H9 (cell line): Measurements from ENCODE around the gene ITGAE. TPM values are rescaled to one million over a fixed set of nuclear protein-coding genes. Genes with fewer than 3 reads are reported as not detected.

Experiments
- DNase-seq: peaks from one replicate; pipeline ENCODE4 v3.0.0-alpha.2; 2017
- H2AFZ ChIP-seq: one replicate; pipeline ENCODE4 v1.6.1; 2013; ENCODE audit warnings: mild to moderate bottlenecking, low read length, control low read depth, moderate library complexity
- H2AK5ac ChIP-seq: 2 replicates; pipeline ENCODE4 v1.6.1; 2013; ENCODE audit warnings: low read length, control low read depth, mixed read lengths; ENCODE audit not compliant: insufficient read length
- H2BK120ac ChIP-seq: one replicate; pipeline ENCODE4 v1.6.1; 2013; ENCODE audit warnings: low read depth, mild to moderate bottlenecking, low read length, control low read depth, inconsistent platforms; ENCODE audit not compliant: poor library complexity, severe bottlenecking
- H2BK12ac ChIP-seq: 2 replicates; pipeline ENCODE4 v1.6.1; 2013; ENCODE audit warnings: low read length, control low read depth, mixed read lengths, low read depth; ENCODE audit not compliant: insufficient read length
- H2BK15ac ChIP-seq: 2 replicates; pipeline ENCODE4 v1.6.1; 2013; ENCODE audit warnings: low read depth, low read length, control low read depth
- H2BK20ac ChIP-seq: one replicate; pipeline ENCODE4 v1.6.1; 2013; ENCODE audit warnings: low read depth, mild to moderate bottlenecking, low read length, control low read depth, inconsistent platforms; ENCODE audit not compliant: poor library complexity, severe bottlenecking
- H2BK5ac ChIP-seq: 2 replicates; pipeline ENCODE4 v1.6.1; 2013; ENCODE audit warnings: low read length, control low read depth, mixed read lengths; ENCODE audit not compliant: insufficient read length
- H3K14ac ChIP-seq: 2 replicates; pipeline ENCODE4 v1.6.1; 2013; ENCODE audit warnings: low read length, control low read depth; ENCODE audit not compliant: insufficient read depth
- H3K18ac ChIP-seq: 2 replicates; pipeline ENCODE4 v1.6.1; 2013; ENCODE audit warnings: low read depth, mild to moderate bottlenecking, mixed read lengths, low read length, control low read depth; ENCODE audit not compliant: insufficient read length
- H3K23ac ChIP-seq: 2 replicates; pipeline ENCODE4 v1.6.1; 2013; ENCODE audit warnings: low read length, control low read depth, mixed read lengths, low read depth; ENCODE audit not compliant: insufficient read length
- H3K23me2 ChIP-seq: 2 replicates; pipeline ENCODE4 v1.6.1; 2013; ENCODE audit warnings: low read depth, mild to moderate bottlenecking, mixed read lengths, low read length, control low read depth; ENCODE audit not compliant: insufficient read length, poor library complexity, severe bottlenecking
- H3K27ac ChIP-seq: 2 replicates; pipeline ENCODE4 v1.5.1; 2013; ENCODE audit warnings: low read length, control low read depth, mixed read lengths, low read depth; ENCODE audit not compliant: insufficient read length
- H3K27me3 ChIP-seq: 2 replicates; pipeline ENCODE4 v1.6.1; 2013; ENCODE audit warnings: low read length, control low read depth, inconsistent platforms; ENCODE audit not compliant: insufficient read depth
- H3K4ac ChIP-seq: 2 replicates; pipeline ENCODE4 v1.6.1; 2013; ENCODE audit warnings: low read depth, mild to moderate bottlenecking, control low read depth, inconsistent platforms, low read length, moderate library complexity
- H3K4me1 ChIP-seq: 2 replicates; pipeline ENCODE4 v1.6.1; 2013; ENCODE audit warnings: low read length, control low read depth, inconsistent platforms; ENCODE audit not compliant: insufficient read depth
- H3K4me2 ChIP-seq: 2 replicates; pipeline ENCODE4 v1.6.1; 2013; ENCODE audit warnings: low read length, control low read depth, mixed read lengths; ENCODE audit not compliant: insufficient read length, insufficient read depth
- H3K56ac ChIP-seq: 2 replicates; pipeline ENCODE4 v1.6.1; 2013; ENCODE audit warnings: low read depth, mild to moderate bottlenecking, mixed read lengths, low read length, control low read depth; ENCODE audit not compliant: insufficient read length
- H3K79me1 ChIP-seq: 2 replicates; pipeline ENCODE4 v1.6.1; 2013; ENCODE audit warnings: low read depth, mild to moderate bottlenecking, moderate library complexity, low read length, control low read depth, inconsistent platforms; ENCODE audit not compliant: insufficient read depth, poor library complexity, severe bottlenecking
- H3K79me2 ChIP-seq: 2 replicates; pipeline ENCODE4 v1.6.1; 2013; ENCODE audit warnings: low read length, control low read depth, inconsistent platforms; ENCODE audit not compliant: insufficient read depth
- H3K9ac ChIP-seq: 2 replicates; pipeline ENCODE4 v1.6.1; 2013; ENCODE audit warnings: low read length, control low read depth, mixed read lengths; ENCODE audit not compliant: insufficient read length; ENCODE audit errors: extremely low read depth
- H3K9me3 ChIP-seq: one replicate; pipeline ENCODE4 v1.6.1; 2013; ENCODE audit warnings: low read depth, low read length, inconsistent platforms; ENCODE audit not compliant: control insufficient read depth
- H3T11ph ChIP-seq: one replicate; pipeline ENCODE4 v1.6.1; 2013; ENCODE audit warnings: mild to moderate bottlenecking, low read length, control low read depth, inconsistent platforms
- H4K20me1 ChIP-seq: one replicate; pipeline ENCODE4 v1.6.1; 2013; ENCODE audit not compliant: control insufficient read depth, insufficient read length, insufficient read depth
- H4K5ac ChIP-seq: 2 replicates; pipeline ENCODE4 v1.6.1; 2013; ENCODE audit warnings: low read depth, mild to moderate bottlenecking, mixed read lengths, low read length, control low read depth; ENCODE audit not compliant: insufficient read length
- H4K8ac ChIP-seq: replicated peaks from 2 replicates; pipeline ENCODE4 v1.6.1; 2013; ENCODE audit warnings: low read length, control low read depth, mixed read lengths, low read depth; ENCODE audit not compliant: insufficient read length
- H4K91ac ChIP-seq: 2 replicates; pipeline ENCODE4 v1.6.1; 2013; ENCODE audit warnings: low read depth, mild to moderate bottlenecking, moderate library complexity, mixed read lengths, low read length, control low read depth; ENCODE audit not compliant: insufficient read length
- H3K27ac Mint-ChIP-seq, 3 experiments: 2 replicates in 2 of 3; 3 replicates in 1 of 3; pipeline ENCODE4 v1.8.0; 2020 to 2021; ENCODE audit warnings: mixed read lengths in 3 of 3, mild to moderate bottlenecking in 1 of 3, moderate library complexity in 1 of 3
- H3K27me3 Mint-ChIP-seq: 2 replicates; pipeline ENCODE4 v1.8.0; 2021; ENCODE audit warnings: low read depth, mild to moderate bottlenecking, moderate library complexity, mixed read lengths
- H3K36me3 Mint-ChIP-seq, 3 experiments: 2 replicates in 2 of 3; 3 replicates in 1 of 3; pipeline ENCODE4 v1.8.0; 2020 to 2021; ENCODE audit warnings: low read depth in 3 of 3, mixed read lengths in 3 of 3; ENCODE audit not compliant: insufficient read depth in 1 of 3
- H3K4me1 Mint-ChIP-seq, 2 experiments: 2 replicates each; pipeline ENCODE4 v1.8.0; 2020; ENCODE audit warnings: mixed read lengths in 2 of 2
- H3K4me3 Mint-ChIP-seq, 2 experiments: 2 replicates in 1 of 2; 3 replicates in 1 of 2; pipeline ENCODE4 v1.8.0; 2020 to 2021; ENCODE audit warnings: mild to moderate bottlenecking in 2 of 2, mixed read lengths in 2 of 2, moderate library complexity in 1 of 2
- H3K9me3 Mint-ChIP-seq, 2 experiments: 2 replicates in 1 of 2; 3 replicates in 1 of 2; pipeline ENCODE4 v1.8.0; 2020; ENCODE audit warnings: mild to moderate bottlenecking in 2 of 2, mixed read lengths in 2 of 2, moderate library complexity in 1 of 2
- WGBS: extraction: QIAGEN DNeasy Blood & Tissue Kit; methylation state at CpG from one replicate; pipeline ENCODE4 v1.1.7; 2013; ENCODE audit warnings: missing lambda C conversion rate, low lambda C conversion rate, mixed read lengths; ENCODE audit not compliant: insufficient read length; ENCODE audit errors: extremely low coverage; 5-methylcytosine and 5-hydroxymethylcytosine counted together
- total RNA-seq: library from RNA; stranded (reverse); gene quantifications from 2 replicates; pipeline ENCODE4 v1.2.1, GENCODE V29; 2021
- TF ChIP-seq, protein P1 (sequence below): fragments of 200-600 bp; sonication (generic); conservative IDR thresholded peaks from 3 replicates; pipeline ENCODE4 v1.8.0; 2021; ENCODE audit warnings: antibody characterized with exemption, mild to moderate bottlenecking

Gene ITGAE
- total RNA-seq, 1 experiment from 2014 or later = 23.5 TPM

DNA sequence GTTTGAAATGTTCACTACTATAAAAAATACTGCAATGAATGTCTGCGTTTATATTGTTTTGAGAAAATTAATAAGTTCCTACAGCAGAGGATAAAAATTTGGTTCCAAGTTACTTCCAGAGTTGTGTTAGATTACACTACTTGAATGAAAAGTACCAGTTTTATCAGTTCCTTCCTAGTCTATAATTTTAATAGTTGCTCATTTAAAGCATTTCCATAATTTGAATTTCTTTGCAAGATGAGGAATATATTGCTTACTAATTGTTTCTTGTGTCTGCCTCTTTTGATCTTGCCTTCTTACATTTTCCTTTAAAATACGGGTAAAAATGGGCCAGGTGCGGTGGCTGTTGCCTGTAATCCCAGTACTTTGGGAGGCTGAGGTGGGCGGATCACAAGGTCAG, 128.4 kb downstream of the ITGAE start:
- Histone ChIP-seq H3K4me2 (no peak overlapping the region), H2BK15ac (no peak overlapping the region), H2BK120ac (no peak overlapping the region), H3T11ph (no peak overlapping the region), H2BK20ac (no peak overlapping the region), H2AK5ac (no peak overlapping the region), H3K79me2 (peaks cover 7% of the 10 kb centered on the region; the same call in 1 of the 2 replicates), H3K4ac (no peak overlapping the region), H3K79me1 (peaks cover under 1% of the 10 kb centered on the region), H4K8ac (no peak overlapping the region), H4K20me1 (no peaks in the 10 kb centered on the region), H3K27me3 (no peaks in the 10 kb centered on the region), H4K91ac (no peak overlapping the region), H3K9me3 (no peaks in the 10 kb centered on the region), H2BK5ac (no peak overlapping the region), H2AFZ (no peak overlapping the region), H2BK12ac (no peak overlapping the region), H3K23me2 (peaks cover 5% of the 10 kb centered on the region), H4K5ac (no peak overlapping the region), H3K14ac (no peak overlapping the region), H3K23ac (no peak overlapping the region), H3K18ac (no peak overlapping the region), H3K56ac (no peak overlapping the region), H3K9ac (no peak overlapping the region), H3K27ac (no peak overlapping the region), H3K4me1 (0 out of 2 replicates have a peak, but pooled peaks cover under 1% of the 10 kb centered on the region)
- DNase-seq = no peak
- Mint-ChIP-seq H3K4me1 (peaks cover 12 to 13% of the 10 kb centered on the region in 2 experiments), H3K27ac (no peak overlapping the region), H3K4me3 (no peak overlapping the region), H3K36me3 (peaks cover 3 to 12% (median 5%) of the 10 kb centered on the region in 3 experiments; a peak in 4 of 7 replicates), H3K9me3 (no peaks in the 10 kb centered on the region), H3K27me3 (no peaks in the 10 kb centered on the region)
- WGBS = no CpG with 5 or more reads among the region's 4 CpGs
- TF ChIP-seq, protein P1, sequence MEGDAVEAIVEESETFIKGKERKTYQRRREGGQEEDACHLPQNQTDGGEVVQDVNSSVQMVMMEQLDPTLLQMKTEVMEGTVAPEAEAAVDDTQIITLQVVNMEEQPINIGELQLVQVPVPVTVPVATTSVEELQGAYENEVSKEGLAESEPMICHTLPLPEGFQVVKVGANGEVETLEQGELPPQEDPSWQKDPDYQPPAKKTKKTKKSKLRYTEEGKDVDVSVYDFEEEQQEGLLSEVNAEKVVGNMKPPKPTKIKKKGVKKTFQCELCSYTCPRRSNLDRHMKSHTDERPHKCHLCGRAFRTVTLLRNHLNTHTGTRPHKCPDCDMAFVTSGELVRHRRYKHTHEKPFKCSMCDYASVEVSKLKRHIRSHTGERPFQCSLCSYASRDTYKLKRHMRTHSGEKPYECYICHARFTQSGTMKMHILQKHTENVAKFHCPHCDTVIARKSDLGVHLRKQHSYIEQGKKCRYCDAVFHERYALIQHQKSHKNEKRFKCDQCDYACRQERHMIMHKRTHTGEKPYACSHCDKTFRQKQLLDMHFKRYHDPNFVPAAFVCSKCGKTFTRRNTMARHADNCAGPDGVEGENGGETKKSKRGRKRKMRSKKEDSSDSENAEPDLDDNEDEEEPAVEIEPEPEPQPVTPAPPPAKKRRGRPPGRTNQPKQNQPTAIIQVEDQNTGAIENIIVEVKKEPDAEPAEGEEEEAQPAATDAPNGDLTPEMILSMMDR = no peak
